ENCODE measurements around the gene ZNF416. TPM values are rescaled to one million over a fixed set of nuclear protein-coding genes. Genes with fewer than 3 reads are reported as not detected.

Gene ZNF416
- total and polyA plus RNA-seq, 8 donors: 0.87 to 25.0 (median 2.3) TPM; not detected in 1

DNA sequence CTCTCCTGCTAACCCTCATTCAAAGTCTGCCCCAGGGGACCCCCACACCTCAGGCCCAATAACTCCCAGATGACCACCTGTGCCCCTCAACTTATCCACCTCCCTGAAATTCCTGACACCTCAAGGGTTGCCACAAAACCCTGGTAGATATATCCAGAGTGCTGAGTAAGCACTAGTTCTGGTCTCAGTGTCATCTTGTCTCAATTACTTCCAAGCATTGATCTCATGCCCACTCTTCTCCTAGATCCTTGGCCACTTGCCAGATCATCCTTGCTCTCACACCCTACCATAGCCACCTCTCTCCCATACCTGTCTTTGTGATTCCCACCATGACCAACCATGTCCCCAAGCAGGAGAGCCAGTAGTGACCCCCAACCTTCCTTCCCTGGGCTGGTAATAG is 2.0 kb downstream of the ZNF416 start:
- TF ChIP-seq POLR2AphosphoS5 (IDR thresholded peaks at IDR 0.05) (no peak), POLR2A (IDR thresholded peaks at IDR 0.05) (no peak), EP300 (IDR thresholded peaks at IDR 0.05) (no peak)
- TF ChIP-seq, protein P1, sequence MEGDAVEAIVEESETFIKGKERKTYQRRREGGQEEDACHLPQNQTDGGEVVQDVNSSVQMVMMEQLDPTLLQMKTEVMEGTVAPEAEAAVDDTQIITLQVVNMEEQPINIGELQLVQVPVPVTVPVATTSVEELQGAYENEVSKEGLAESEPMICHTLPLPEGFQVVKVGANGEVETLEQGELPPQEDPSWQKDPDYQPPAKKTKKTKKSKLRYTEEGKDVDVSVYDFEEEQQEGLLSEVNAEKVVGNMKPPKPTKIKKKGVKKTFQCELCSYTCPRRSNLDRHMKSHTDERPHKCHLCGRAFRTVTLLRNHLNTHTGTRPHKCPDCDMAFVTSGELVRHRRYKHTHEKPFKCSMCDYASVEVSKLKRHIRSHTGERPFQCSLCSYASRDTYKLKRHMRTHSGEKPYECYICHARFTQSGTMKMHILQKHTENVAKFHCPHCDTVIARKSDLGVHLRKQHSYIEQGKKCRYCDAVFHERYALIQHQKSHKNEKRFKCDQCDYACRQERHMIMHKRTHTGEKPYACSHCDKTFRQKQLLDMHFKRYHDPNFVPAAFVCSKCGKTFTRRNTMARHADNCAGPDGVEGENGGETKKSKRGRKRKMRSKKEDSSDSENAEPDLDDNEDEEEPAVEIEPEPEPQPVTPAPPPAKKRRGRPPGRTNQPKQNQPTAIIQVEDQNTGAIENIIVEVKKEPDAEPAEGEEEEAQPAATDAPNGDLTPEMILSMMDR (IDR thresholded peaks at IDR 0.05): no peak
- Histone ChIP-seq H3K36me3 (peaks cover 37 to 59% (median 53%) of the 10 kb centered on the region in 4 donors), H3K4me1 (peaks cover 6 to 18% (median 14%) of the 10 kb centered on the region in 4 donors), H3K9me3 (peaks cover 48 to 67% (median 63%) of the 10 kb centered on the region in 4 donors), H3K27ac (no peak overlapping the region), H3K4me3 (no peak overlapping the region), H3K27me3 (no peaks in the 10 kb centered on the region)
- intact Hi-C loops (cut with DNase I; ENCODE audit: low total_unique reads): no loop called here
- no peak for DNase-seq

DNA sequence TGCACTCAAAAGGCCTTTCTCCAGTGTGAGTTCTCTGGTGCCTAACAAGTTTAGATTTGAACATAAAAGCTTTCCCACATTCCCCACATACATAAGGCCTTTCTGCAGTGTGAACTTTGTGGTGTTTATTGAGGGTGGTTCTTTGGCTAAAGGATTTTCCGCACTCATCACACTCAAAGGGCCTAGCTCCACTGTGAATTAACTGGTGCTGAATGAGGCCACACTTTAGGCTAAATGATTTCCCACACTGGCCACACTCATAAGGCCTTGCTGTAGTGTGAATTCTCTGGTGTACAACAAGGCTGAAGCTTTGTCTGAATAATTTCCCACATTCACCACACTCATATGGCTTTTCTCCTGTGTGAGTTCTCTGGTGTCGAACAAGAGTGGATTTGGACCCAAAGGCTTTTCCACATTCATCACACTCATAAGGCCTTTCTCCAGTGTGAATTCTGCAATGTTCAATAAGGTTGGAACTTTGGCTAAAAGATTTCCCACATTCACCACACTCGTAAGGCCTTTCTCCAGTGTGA is 6.2 kb downstream of the ZNF416 start:
- H3K27me3 ChIP-seq: no peaks in the 10 kb centered on the region
- no peak overlapping the region for H3K27ac ChIP-seq
- intact Hi-C loops (cut with DNase I; ENCODE audit: low total_unique reads): no loop called here
- TF ChIP-seq POLR2A (IDR thresholded peaks at IDR 0.05): no peak
- TF ChIP-seq POLR2AphosphoS5 (IDR thresholded peaks at IDR 0.05): no peak
- no peak for TF ChIP-seq EP300 (IDR thresholded peaks at IDR 0.05)
- TF ChIP-seq, protein P1 (IDR thresholded peaks at IDR 0.05): no peak
- WGBS, 5 donors: 95 to 99% (median 98%) methylated on average over 3 of the region's 3 CpGs
- H3K9me3 ChIP-seq: peaks cover 79 to 100% (median 99%) of the 10 kb centered on the region in 4 donors
- DNase-seq: no peak
- H3K4me1 ChIP-seq: peaks cover 0 to 2% (median under 1%) of the 10 kb centered on the region in 4 donors
- H3K4me3 ChIP-seq: no peak overlapping the region
- H3K36me3 ChIP-seq: peaks cover 37 to 73% (median 57%) of the 10 kb centered on the region in 4 donors

- Histone ChIP-seq H3K36me3 (peaks cover 34 to 55% (median 44%) of the 10 kb centered on the region in 4 donors), H3K4me3 (no peak overlapping the region), H3K27me3 (no peaks in the 10 kb centered on the region), H3K27ac (no peak overlapping the region), H3K9me3 (peaks cover 86 to 100% (median 100%) of the 10 kb centered on the region in 4 donors), H3K4me1 (no peaks in the 10 kb centered on the region)
- intact Hi-C loops (cut with DNase I; ENCODE audit: low total_unique reads): no loop called here
- no peak for DNase-seq
- TF ChIP-seq POLR2AphosphoS5 (IDR thresholded peaks at IDR 0.05): no peak
- no peak for TF ChIP-seq POLR2A (IDR thresholded peaks at IDR 0.05)
- no peak for TF ChIP-seq EP300 (IDR thresholded peaks at IDR 0.05)
- TF ChIP-seq, protein P1 (IDR thresholded peaks at IDR 0.05): no peak
Observed at GRCh38 chr19:57570707-57571106, 8.0 kb downstream of the ZNF416 start.

DNA sequence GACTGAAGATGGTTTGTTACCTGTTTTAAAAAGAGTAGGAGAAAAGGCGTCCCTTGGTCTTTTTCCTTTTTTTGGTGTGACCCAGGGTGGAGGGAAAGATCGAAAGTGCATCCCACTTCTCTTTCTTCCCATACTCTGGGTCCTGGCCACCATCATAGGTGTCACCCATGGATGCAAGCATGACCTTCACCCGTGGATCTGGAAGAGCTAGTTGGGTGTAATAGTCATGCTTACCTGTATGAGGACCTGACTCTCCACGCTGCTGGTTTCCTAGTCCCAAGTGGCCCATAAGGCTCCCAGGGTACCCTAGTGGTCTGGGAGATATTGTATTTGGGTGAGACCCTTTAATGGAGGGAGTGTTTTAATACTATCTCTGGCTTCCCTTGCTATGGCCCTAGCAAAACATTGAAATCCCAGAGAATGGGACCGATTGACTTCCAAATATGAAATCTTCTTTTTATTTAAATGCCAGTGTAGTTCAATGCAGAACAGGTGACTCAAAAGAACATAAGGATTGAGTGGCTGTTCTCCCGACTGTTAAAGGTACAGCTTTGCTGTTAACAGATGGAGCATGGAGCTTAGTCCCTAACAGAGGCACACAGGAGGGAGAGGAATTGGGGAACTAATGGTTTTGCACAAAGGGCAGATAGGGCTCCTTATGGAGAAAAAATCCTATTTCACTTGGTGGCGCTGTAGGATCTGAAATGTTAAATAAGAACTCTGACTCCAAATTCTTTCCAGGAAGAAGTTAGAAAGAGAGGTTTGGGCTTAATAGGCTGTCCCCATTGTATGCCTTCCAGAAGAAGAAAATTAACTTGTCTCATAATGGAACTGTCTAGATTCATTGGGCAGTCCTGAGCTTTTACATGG is 12.1 kb downstream of the ZNF416 start:
- H3K36me3 ChIP-seq: peaks cover 0 to 14% (median 4%) of the 10 kb centered on the region in 4 donors
- TF ChIP-seq POLR2AphosphoS5 (IDR thresholded peaks at IDR 0.05) (no peak), EP300 (IDR thresholded peaks at IDR 0.05) (no peak), POLR2A (IDR thresholded peaks at IDR 0.05) (no peak)
- TF ChIP-seq, protein P1 (IDR thresholded peaks at IDR 0.05): no peak
- no peaks in the 10 kb centered on the region for H3K4me1 ChIP-seq
- peaks cover 56 to 100% (median 93%) of the 10 kb centered on the region in 4 donors for H3K9me3 ChIP-seq
- intact Hi-C loops (cut with DNase I; ENCODE audit: low total_unique reads): no loop called here
- DNase-seq: no peak
- H3K4me3 ChIP-seq: no peak overlapping the region
- no peak overlapping the region for H3K27ac ChIP-seq
- no peaks in the 10 kb centered on the region for H3K27me3 ChIP-seq
- WGBS, 5 donors: 56 to 62% (median 61%) methylated on average over 7 of the region's 7 CpGs

All from stomach (tissue), 9 donors.